ENCODE measurements around the gene TBPL2. TPM values are rescaled to one million over a fixed set of nuclear protein-coding genes. Genes with fewer than 3 reads are reported as not detected.

Gene TBPL2
- total RNA-seq, 1 experiment from 2014 or later, result not detected

DNA sequence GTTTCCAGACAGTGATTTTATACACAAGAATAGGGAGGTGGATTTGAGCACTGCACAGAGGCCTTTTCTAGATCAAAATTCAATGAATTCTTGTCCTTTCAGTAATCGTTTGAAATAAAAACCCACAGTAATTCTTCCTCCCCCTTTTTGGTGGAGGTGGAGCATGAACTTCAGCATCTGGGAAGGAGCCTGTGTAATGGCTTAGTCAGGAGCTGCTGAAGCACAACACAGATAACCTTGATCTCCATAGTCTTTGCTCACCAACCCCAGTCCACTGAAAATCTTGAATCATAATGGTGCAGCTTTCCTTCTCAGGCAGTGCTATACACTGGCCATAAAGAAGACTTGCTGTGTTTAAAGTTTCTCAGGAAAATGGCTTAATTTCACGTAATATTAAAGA, 6.4 kb upstream of the TBPL2 start:
- Histone ChIP-seq H2AFZ (ENCODE audit: low read length) (no peak overlapping the region), H3K23ac (ENCODE audit: insufficient read length, low read depth, low read length) (no peak overlapping the region), H3K79me2 (ENCODE audit: insufficient read depth, low read length) (no peaks in the 10 kb centered on the region), H3K4me2 (ENCODE audit: insufficient read depth, insufficient read length, low read length) (no peak overlapping the region), H2BK120ac (ENCODE audit: low read depth, low read length, poor library complexity, severe bottlenecking) (no peak overlapping the region), H3K56ac (ENCODE audit: insufficient read length, low read depth, low read length) (no peak overlapping the region), H3T11ph (ENCODE audit: low read length) (no peak overlapping the region), H3K18ac (ENCODE audit: insufficient read length, low read depth, low read length) (no peak overlapping the region), H2BK20ac (ENCODE audit: low read depth, low read length, poor library complexity, severe bottlenecking) (no peak overlapping the region), H3K79me1 (ENCODE audit: insufficient read depth, low read depth, low read length, poor library complexity, severe bottlenecking) (no peaks in the 10 kb centered on the region), H2BK12ac (ENCODE audit: insufficient read length, low read depth, low read length) (no peak overlapping the region), H2AK5ac (ENCODE audit: insufficient read length, low read length) (no peak overlapping the region), H3K14ac (ENCODE audit: insufficient read depth, low read length) (no peak overlapping the region), H3K23me2 (ENCODE audit: insufficient read length, low read depth, low read length, poor library complexity, severe bottlenecking) (no peaks in the 10 kb centered on the region), H4K5ac (ENCODE audit: insufficient read length, low read depth, low read length) (no peak overlapping the region), H3K27ac (ENCODE audit: insufficient read length, low read depth, low read length) (no peak overlapping the region), H2BK15ac (ENCODE audit: low read depth, low read length) (no peak overlapping the region), H4K8ac (replicated peaks; ENCODE audit: insufficient read length, low read depth, low read length) (no peak overlapping the region), H3K4me1 (ENCODE audit: insufficient read depth, low read length) (no peaks in the 10 kb centered on the region), H2BK5ac (ENCODE audit: insufficient read length, low read length) (no peak overlapping the region), H3K27me3 (ENCODE audit: insufficient read depth, low read length) (no peaks in the 10 kb centered on the region), H4K20me1 (ENCODE audit: control insufficient read depth, insufficient read depth, insufficient read length) (no peaks in the 10 kb centered on the region), H3K4ac (ENCODE audit: low read depth, low read length) (no peak overlapping the region), H3K9ac (ENCODE audit: extremely low read depth, insufficient read length, low read length) (no peak overlapping the region), H4K91ac (ENCODE audit: insufficient read length, low read depth, low read length) (no peak overlapping the region), H3K9me3 (ENCODE audit: control insufficient read depth, low read depth, low read length) (no peaks in the 10 kb centered on the region)
- no peaks in the 10 kb centered on the region; a peak in 1 of 5 replicates for H3K9me3 Mint-ChIP-seq
- no peak for TF ChIP-seq CTCF (conservative IDR thresholded peaks at IDR 0.05)
- H3K4me3 Mint-ChIP-seq, result no peak overlapping the region
- H3K27me3 Mint-ChIP-seq (ENCODE audit: low read depth), result peaks cover 1% of the 10 kb centered on the region; the same call in 1 of the 2 replicates
- no peaks in the 10 kb centered on the region for H3K36me3 Mint-ChIP-seq (ENCODE audit: insufficient read depth in 1 of 3, low read depth in 3 of 3)
- peaks cover 0 to 8% of the 10 kb centered on the region in 2 experiments; a peak in 2 of 4 replicates for H3K4me1 Mint-ChIP-seq
- DNase-seq, result no peak
- no CpG with 5 or more reads among the region's 2 CpGs for WGBS (ENCODE audit: extremely low coverage, insufficient read length, low lambda C conversion rate)
- H3K27ac Mint-ChIP-seq, result 0 out of 7 replicates have a peak overlapping the region, but pooled peaks of 2 of the 3 experiments have one; percentile 15 to 21
